Measurements from ENCODE around the gene RPS2.

DNA sequence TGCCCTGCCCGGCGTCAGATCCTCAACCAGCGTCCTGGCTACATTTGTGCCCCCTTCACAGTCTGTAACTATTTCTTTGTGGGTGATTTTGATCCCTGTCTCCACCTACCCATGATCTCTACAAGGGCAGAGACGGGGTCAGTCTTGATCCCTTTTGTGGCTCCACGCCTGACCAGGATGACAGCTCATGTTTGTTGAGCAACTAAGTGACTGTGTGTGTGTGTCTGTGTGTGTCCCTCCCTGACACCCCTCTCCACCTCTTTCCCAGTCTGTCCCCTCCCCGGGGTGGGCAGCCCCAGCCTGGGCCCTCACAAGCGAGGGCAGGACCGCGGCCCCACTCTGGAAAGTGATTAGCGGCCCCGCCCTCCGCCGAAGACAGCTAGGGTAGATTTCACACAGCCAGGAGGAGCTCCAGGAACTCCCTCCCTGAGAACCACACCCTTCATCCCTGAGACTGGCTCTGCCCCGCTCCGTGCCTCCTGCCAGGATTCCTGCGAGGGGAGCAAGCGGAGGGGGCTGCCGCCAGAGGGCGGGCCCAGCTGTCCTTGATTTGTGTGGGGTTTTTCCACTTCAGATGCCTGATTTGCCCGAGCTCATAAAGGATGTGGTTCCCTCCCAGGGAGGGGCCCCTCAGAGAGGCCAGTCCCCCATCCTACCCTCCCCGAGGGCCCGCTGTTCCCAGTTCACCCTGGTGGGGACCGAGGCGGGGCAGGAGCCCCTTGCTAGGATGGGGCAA is 41.2 kb downstream of the RPS2 start:
- TF ChIP-seq POLR2A (IDR thresholded peaks at IDR 0.05; ENCODE audit: low read length) (no peak), GATA1 (IDR thresholded peaks at IDR 0.05; ENCODE audit: low read depth, low read length) (no peak)

Measured in erythroblast (primary cell).